Vagina (tissue), 2 donors: ENCODE results near the gene COL7A1. TPM values are rescaled to one million over a fixed set of nuclear protein-coding genes. Genes with fewer than 3 reads are reported as not detected.

ENCODE experiments used
- DNase-seq, 2 donors: peaks; one replicate each; pipeline ENCODE4 v3.0.0-alpha.2; 2017; ENCODE audit errors: extremely low spot score in 2 of 2
- H3K27ac ChIP-seq: fragments of 200-600 bp; sonication (generic); one replicate; pipeline ENCODE4 v1.5.1; 2019
- H3K27me3 ChIP-seq: fragments of 200-600 bp; sonication (generic); one replicate; pipeline ENCODE4 v1.5.1; 2019
- H3K36me3 ChIP-seq, 2 donors: fragments of 200-600 bp; sonication (generic); one replicate each; pipeline ENCODE4 v1.5.1; 2017 to 2019
- H3K4me1 ChIP-seq: fragments of 200-600 bp; sonication (generic); one replicate; pipeline ENCODE4 v1.5.1; 2019
- H3K4me3 ChIP-seq, 2 donors: fragments of 200-600 bp; sonication (generic); 1 replicate in 1 of 2; 2 replicates in 1 of 2; pipeline ENCODE4 v1.5.1; 2016 to 2019
- H3K9me3 ChIP-seq: fragments of 200-600 bp; sonication (generic); one replicate; pipeline ENCODE4 v1.5.1; 2019
- POLR2A ChIP-seq, 2 donors: fragments of 450-650 bp; IDR thresholded peaks; one replicate each; pipeline ENCODE4 v1.6.1; 2017; ENCODE audit warnings: antibody characterized with exemption in 2 of 2, mild to moderate bottlenecking in 2 of 2, moderate library complexity in 2 of 2
- POLR2AphosphoS5 ChIP-seq, 2 donors: sonication (generic); formaldehyde crosslinking; IDR thresholded peaks; one replicate each; pipeline ENCODE4 v1.9.0; 2017; ENCODE audit warnings: antibody characterized with exemption in 2 of 2, mild to moderate bottlenecking in 2 of 2, low read depth in 1 of 2; ENCODE audit not compliant: insufficient read depth in 1 of 2
- intact Hi-C: fragments of 100-400 bp; cut with DNase I; formaldehyde crosslinking; loops from one replicate; pipeline ENCODE4 v1.15.1; 2023
- total RNA-seq: library from RNA; depleted of rRNA; stranded (reverse); fragments of >200 nt; gene quantifications from one replicate; pipeline ENCODE4 v1.2.3, GENCODE V29; 2016
- TF ChIP-seq, protein P1 (sequence below), 3 experiments: fragments of 450-650 bp in 2 of 3; fragments of 200-600 bp in 1 of 3; sonication (generic) in 1 of 3; IDR thresholded peaks; one replicate each; pipeline ENCODE4 v1.5.1; 2017 to 2019; ENCODE audit warnings: antibody characterized with exemption in 3 of 3, mild to moderate bottlenecking in 2 of 3, moderate library complexity in 2 of 3

The COL7A1 gene
- total RNA-seq, 1 donor from 2014 or later: 148 TPM

DNA sequence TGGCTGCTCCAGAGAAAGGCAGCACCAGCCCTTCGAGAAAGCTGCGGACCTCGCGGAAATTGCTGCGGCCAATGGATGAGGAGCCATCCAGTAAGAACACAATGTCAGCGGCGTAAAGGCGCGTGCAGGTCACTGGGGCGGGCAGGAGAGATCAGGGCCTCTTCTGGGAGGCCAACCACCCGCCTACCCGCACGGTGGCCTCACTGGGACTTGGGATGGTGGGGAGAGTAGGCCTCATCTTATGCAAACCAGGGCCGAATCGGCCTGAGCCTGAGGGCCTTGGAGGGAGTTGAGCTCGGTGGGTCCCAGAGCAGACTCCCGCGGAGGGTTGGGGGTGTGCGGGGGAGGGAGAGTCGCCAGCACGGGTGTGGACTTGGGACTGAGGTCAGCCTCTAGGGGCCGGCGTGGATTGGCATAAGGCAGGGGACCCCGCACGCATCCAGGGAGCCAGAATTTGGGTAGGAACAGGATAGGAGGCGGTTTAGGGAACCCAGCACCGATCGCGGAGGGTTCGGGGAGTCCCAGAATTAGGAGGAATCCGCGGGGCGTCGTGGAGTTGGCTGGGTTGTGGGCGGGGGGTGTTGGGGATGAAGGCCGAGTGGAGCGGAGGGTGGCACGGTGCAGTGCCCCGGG lies 596 bp downstream of the COL7A1 start:
- peak overlapping the region; percentile 94 for H3K27ac ChIP-seq
- DNase-seq: no peak
- H3K4me1 ChIP-seq: peaks cover 67% of the 10 kb centered on the region
- intact Hi-C loops: no loop called here
- peak overlapping the region; percentile 63 to 68 for H3K4me3 ChIP-seq
- TF ChIP-seq POLR2AphosphoS5 (IDR thresholded peaks at IDR 0.05; ENCODE audit: insufficient read depth in 1 of 2, low read depth in 1 of 2) (no peak), POLR2A (IDR thresholded peaks at IDR 0.05) (no peak)
- TF ChIP-seq, protein P1, sequence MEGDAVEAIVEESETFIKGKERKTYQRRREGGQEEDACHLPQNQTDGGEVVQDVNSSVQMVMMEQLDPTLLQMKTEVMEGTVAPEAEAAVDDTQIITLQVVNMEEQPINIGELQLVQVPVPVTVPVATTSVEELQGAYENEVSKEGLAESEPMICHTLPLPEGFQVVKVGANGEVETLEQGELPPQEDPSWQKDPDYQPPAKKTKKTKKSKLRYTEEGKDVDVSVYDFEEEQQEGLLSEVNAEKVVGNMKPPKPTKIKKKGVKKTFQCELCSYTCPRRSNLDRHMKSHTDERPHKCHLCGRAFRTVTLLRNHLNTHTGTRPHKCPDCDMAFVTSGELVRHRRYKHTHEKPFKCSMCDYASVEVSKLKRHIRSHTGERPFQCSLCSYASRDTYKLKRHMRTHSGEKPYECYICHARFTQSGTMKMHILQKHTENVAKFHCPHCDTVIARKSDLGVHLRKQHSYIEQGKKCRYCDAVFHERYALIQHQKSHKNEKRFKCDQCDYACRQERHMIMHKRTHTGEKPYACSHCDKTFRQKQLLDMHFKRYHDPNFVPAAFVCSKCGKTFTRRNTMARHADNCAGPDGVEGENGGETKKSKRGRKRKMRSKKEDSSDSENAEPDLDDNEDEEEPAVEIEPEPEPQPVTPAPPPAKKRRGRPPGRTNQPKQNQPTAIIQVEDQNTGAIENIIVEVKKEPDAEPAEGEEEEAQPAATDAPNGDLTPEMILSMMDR (IDR thresholded peaks at IDR 0.05): no peak
- no peaks in the 10 kb centered on the region for H3K27me3 ChIP-seq
- no peaks in the 10 kb centered on the region for H3K9me3 ChIP-seq
- H3K36me3 ChIP-seq: peaks cover 0 to 21% of the 10 kb centered on the region in 2 donors

DNA sequence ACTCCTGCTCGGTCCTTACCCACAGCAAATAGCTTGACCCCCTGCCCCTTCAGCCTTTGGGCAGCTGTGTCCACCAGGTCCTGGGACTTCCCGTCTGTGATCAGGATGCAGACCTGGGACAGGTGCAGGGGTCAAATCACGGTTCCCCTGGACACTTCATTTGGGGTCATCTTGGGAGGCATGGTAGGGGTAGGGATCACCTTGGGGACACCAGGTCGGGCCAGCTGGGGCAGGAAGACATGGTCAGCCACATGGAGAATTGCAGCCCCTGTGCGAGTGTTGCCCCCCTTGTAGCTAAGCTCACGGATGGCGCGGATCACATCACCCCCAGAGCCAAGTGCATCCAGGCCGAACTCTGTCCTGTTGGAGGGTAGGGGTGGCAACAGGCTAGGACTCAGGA lies 1.8 kb downstream of the COL7A1 start:
- Histone ChIP-seq H3K9me3 (no peaks in the 10 kb centered on the region), H3K4me1 (peaks cover 55% of the 10 kb centered on the region), H3K4me3 (no peak overlapping the region), H3K27me3 (no peaks in the 10 kb centered on the region), H3K27ac (no peak overlapping the region), H3K36me3 (peaks cover 0 to 13% of the 10 kb centered on the region in 2 donors)
- TF ChIP-seq POLR2AphosphoS5 (IDR thresholded peaks at IDR 0.05; ENCODE audit: insufficient read depth in 1 of 2, low read depth in 1 of 2): no peak
- TF ChIP-seq, protein P1 (IDR thresholded peaks at IDR 0.05): no peak
- no peak for TF ChIP-seq POLR2A (IDR thresholded peaks at IDR 0.05)
- no peak for DNase-seq
- intact Hi-C loops: no loop called here

DNA sequence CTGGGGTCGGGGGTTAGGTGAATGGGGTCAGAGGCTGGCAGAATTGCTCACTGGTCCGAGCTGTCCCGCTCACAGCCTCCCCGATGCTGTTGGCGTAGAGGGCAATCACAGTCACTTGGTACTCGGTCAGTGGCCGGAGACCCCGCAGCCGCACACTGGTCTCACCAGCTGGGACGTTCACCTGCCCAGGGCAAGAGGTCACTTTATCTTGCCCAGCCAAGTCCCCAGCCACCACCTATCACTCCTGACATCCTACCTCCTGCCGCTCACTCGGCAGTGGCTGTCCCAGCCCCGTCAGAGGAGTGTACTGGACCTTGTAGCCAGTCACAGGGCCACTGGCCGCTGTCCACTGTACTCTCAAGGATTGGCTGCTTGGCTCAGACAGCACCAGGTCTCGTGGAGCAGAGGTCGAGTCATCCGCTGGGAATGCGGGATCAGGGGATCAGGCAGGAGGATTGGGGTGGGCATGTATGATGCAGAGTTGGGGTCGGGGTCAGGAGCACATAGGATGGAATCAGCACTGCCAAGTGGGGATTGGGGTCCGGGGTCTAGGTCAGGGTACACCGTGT lies 2.5 kb downstream of the COL7A1 start:
- Histone ChIP-seq H3K4me1 (peaks cover 48% of the 10 kb centered on the region), H3K36me3 (peaks cover 0 to 13% of the 10 kb centered on the region in 2 donors), H3K27ac (no peak overlapping the region), H3K4me3 (no peak overlapping the region), H3K9me3 (no peaks in the 10 kb centered on the region), H3K27me3 (no peaks in the 10 kb centered on the region)
- DNase-seq: no peak
- TF ChIP-seq POLR2AphosphoS5 (IDR thresholded peaks at IDR 0.05; ENCODE audit: insufficient read depth in 1 of 2, low read depth in 1 of 2): no peak
- no peak for TF ChIP-seq POLR2A (IDR thresholded peaks at IDR 0.05)
- TF ChIP-seq, protein P1 (IDR thresholded peaks at IDR 0.05): no peak
- intact Hi-C loops: no loop called here

DNA sequence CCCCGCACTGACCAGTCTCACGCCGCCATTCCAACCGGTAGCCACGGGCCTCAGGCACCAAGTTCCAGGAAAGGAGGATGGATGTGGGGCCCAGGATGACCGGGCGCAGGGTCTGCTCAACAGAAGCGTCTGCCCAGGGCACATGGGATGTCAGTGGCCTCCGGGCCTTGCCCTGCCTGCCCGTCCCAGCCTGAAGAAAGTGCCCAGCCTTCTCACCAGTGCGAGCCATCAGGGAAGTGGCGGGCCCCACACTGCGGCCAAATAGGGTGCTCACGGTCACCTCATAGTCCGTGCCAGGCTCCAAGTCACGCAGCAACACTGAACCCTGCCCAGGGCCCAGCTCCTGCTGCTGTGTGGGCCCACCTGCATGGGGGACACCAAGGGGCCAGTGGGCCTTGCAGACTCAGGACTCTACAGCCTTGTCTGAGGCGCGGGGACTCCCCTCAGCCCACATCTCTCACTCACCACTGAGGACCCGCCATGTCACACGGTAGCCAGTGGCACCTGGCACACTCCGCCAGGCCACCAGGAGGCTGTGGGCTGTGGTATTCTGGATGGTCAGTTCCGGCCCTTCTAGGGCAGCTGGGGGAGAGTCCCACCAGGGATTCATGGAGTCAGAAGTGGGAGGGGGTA lies 3.1 kb downstream of the COL7A1 start:
- no peaks in the 10 kb centered on the region for H3K9me3 ChIP-seq
- peaks cover 0 to 15% of the 10 kb centered on the region in 2 donors for H3K36me3 ChIP-seq
- H3K27ac ChIP-seq: no peak overlapping the region
- no peak overlapping the region for H3K4me3 ChIP-seq
- H3K27me3 ChIP-seq: no peaks in the 10 kb centered on the region
- peaks cover 42% of the 10 kb centered on the region for H3K4me1 ChIP-seq
- intact Hi-C loops: no loop called here
- TF ChIP-seq, protein P1 (IDR thresholded peaks at IDR 0.05): no peak
- TF ChIP-seq POLR2AphosphoS5 (IDR thresholded peaks at IDR 0.05; ENCODE audit: insufficient read depth in 1 of 2, low read depth in 1 of 2) (no peak), POLR2A (IDR thresholded peaks at IDR 0.05) (no peak)
- no peak for DNase-seq

DNA sequence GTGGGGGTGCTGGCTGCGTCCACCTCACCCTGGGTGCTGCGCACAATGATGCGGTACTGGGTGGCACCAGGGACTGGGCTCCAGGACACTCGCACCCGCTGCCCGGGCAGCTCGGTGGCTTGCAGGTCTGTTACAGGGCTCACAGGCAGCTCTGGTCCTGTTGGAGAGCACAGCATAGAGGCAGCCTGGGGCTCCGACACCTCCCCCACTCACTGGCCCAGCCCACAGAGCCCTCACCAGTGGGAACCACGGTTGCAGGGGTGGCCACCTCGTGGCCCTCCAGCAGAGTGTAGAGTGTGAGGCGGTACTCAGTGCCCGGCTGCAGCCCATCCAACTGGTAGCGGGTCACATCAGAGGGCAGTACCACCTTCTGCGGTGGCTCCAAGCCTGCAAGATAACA lies 3.7 kb downstream of the COL7A1 start:
- H3K36me3 ChIP-seq: peaks cover 0 to 20% of the 10 kb centered on the region in 2 donors
- H3K9me3 ChIP-seq: no peaks in the 10 kb centered on the region
- H3K4me3 ChIP-seq: no peak overlapping the region
- H3K4me1 ChIP-seq: peaks cover 36% of the 10 kb centered on the region
- no peaks in the 10 kb centered on the region for H3K27me3 ChIP-seq
- TF ChIP-seq POLR2AphosphoS5 (IDR thresholded peaks at IDR 0.05; ENCODE audit: insufficient read depth in 1 of 2, low read depth in 1 of 2): no peak
- TF ChIP-seq POLR2A (IDR thresholded peaks at IDR 0.05): no peak
- TF ChIP-seq, protein P1 (IDR thresholded peaks at IDR 0.05): no peak
- no peak for DNase-seq
- intact Hi-C loops: no loop called here
- no peak overlapping the region for H3K27ac ChIP-seq
